B cell (primary cell): ENCODE data around the gene MOB3B. TPM values are rescaled to one million over a fixed set of nuclear protein-coding genes. Genes with fewer than 3 reads are reported as not detected.

ENCODE experiments used
- ATAC-seq: fragments of 200-7000 bp; cut with Tn5 transposase; one replicate; pipeline ENCODE4 v1.10.0; 2021; ENCODE audit warnings: low read depth, mild to moderate bottlenecking, moderate number of reproducible peaks, moderate library complexity
- CTCF ChIA-PET: fragments of 350-600 bp; sonication (Branson Sonifier 250); formaldehyde crosslinking; loops from one replicate; lab custom pipeline; 2021; ENCODE audit warnings: antibody characterized with exemption, inconsistent platforms; lab: Charles Lee
- POLR2A ChIA-PET: fragments of 350-600 bp; sonication (Branson Sonifier 250); formaldehyde crosslinking; loops from one replicate; lab custom pipeline; 2021; ENCODE audit warnings: antibody characterized with exemption; lab: Charles Lee
- DNase-seq: peaks from one replicate; pipeline ENCODE4 v3.0.0; 2013
- H2AFZ ChIP-seq: 2 replicates; pipeline ENCODE4 v1.6.1; 2012; ENCODE audit warnings: mild to moderate bottlenecking, low read depth, low read length; ENCODE audit not compliant: insufficient read depth, poor library complexity, severe bottlenecking
- H3K27ac ChIP-seq, 2 donors: 1 replicate in 1 of 2; 2 replicates in 1 of 2; pipeline ENCODE4 v1.5.1; 2012 to 2013; ENCODE audit warnings: low read length in 2 of 2, mild to moderate bottlenecking in 2 of 2, moderate library complexity in 1 of 2
- H3K27me3 ChIP-seq, 4 experiments: fragments of 200-600 bp in 1 of 4; sonication (generic) in 1 of 4; replicated peaks in 1 of 4; 1 replicate in 2 of 4; 2 replicates in 2 of 4; pipeline versions ENCODE4 v1.6.1 to v1.7.0; 2013 to 2016; ENCODE audit warnings: low read length in 3 of 4, mild to moderate bottlenecking in 2 of 4, mixed read lengths in 1 of 4, moderate library complexity in 1 of 4; ENCODE audit not compliant: insufficient read depth in 4 of 4, control insufficient read depth in 3 of 4; ENCODE audit errors: control extremely low read depth in 1 of 4
- H3K36me3 ChIP-seq, 2 experiments: replicated peaks in 1 of 2; 1 replicate in 1 of 2; 2 replicates in 1 of 2; pipeline versions ENCODE4 v1.6.1 to v1.7.1; 2013; ENCODE audit warnings: low read length in 1 of 2; ENCODE audit not compliant: insufficient read depth in 2 of 2, control insufficient read depth in 1 of 2; ENCODE audit errors: control extremely low read depth in 1 of 2, extremely low read depth in 1 of 2
- H3K4me1 ChIP-seq, 2 donors: fragments of 200-600 bp in 1 of 2; sonication (generic) in 1 of 2; 1 replicate in 1 of 2; 2 replicates in 1 of 2; pipeline versions ENCODE4 v1.5.1 to v1.6.1; 2013 to 2017; ENCODE audit warnings: low read length in 2 of 2; ENCODE audit not compliant: control insufficient read depth in 2 of 2, insufficient read depth in 2 of 2
- H3K4me2 ChIP-seq: replicated peaks from 2 replicates; pipeline ENCODE3; 2012; ENCODE audit warnings: mild to moderate bottlenecking, low read depth, low read length; ENCODE audit not compliant: poor library complexity, severe bottlenecking
- H3K4me3 ChIP-seq, 5 experiments: fragments of 200-600 bp in 1 of 5; sonication (generic) in 1 of 5; 1 replicate in 3 of 5; 2 replicates in 2 of 5; pipeline versions ENCODE4 v1.5.1 to v1.7.0; 2011 to 2016; ENCODE audit warnings: low read length in 4 of 5, mild to moderate bottlenecking in 4 of 5, low read depth in 2 of 5, control low read depth in 1 of 5, moderate library complexity in 1 of 5; ENCODE audit not compliant: insufficient read depth in 1 of 5; ENCODE audit errors: control extremely low read depth in 1 of 5, extremely low read depth in 1 of 5
- H3K79me2 ChIP-seq: fragments of 200-600 bp; sonication (generic); one replicate; pipeline ENCODE4 v1.6.0; 2016; ENCODE audit warnings: low read length; ENCODE audit not compliant: control insufficient read depth, insufficient read depth
- H3K9ac ChIP-seq: fragments of 200-600 bp; sonication (generic); 2 replicates; pipeline ENCODE4 v1.6.1; 2017; ENCODE audit warnings: mild to moderate bottlenecking, low read length, moderate library complexity
- H3K9me3 ChIP-seq, 3 donors: one replicate each; pipeline versions ENCODE4 v1.6.1 to v1.7.1; 2013; ENCODE audit warnings: low read length in 2 of 3; ENCODE audit not compliant: control insufficient read depth in 2 of 3, insufficient read depth in 1 of 3; ENCODE audit errors: control extremely low read depth in 1 of 3
- H4K20me1 ChIP-seq: 2 replicates; pipeline ENCODE4 v1.6.0; 2012; ENCODE audit warnings: mild to moderate bottlenecking, low read length; ENCODE audit not compliant: insufficient read depth, control insufficient read depth, poor library complexity, severe bottlenecking
- H3K27ac Mint-ChIP-seq: one replicate; pipeline ENCODE4 v1.8.0; 2021; ENCODE audit warnings: mixed read lengths
- H3K27me3 Mint-ChIP-seq: one replicate; pipeline ENCODE4 v1.8.0; 2021; ENCODE audit warnings: mixed read lengths
- H3K4me1 Mint-ChIP-seq: one replicate; pipeline ENCODE4 v1.8.0; 2021; ENCODE audit warnings: mixed read lengths
- H3K4me3 Mint-ChIP-seq: one replicate; pipeline ENCODE4 v1.8.0; 2021; ENCODE audit warnings: mixed read lengths
- H3K9me3 Mint-ChIP-seq: one replicate; pipeline ENCODE4 v1.8.0; 2022; ENCODE audit warnings: mixed read lengths; ENCODE audit not compliant: insufficient read depth
- CTCF ChIP-seq: fragments of 200-600 bp; IDR thresholded peaks from one replicate; pipeline ENCODE4 v1.8.0; 2022; ENCODE audit warnings: antibody characterized with exemption, mild to moderate bottlenecking
- EZH2 ChIP-seq: IDR thresholded peaks from 2 replicates; pipeline ENCODE4 v1.6.1; 2012; ENCODE audit warnings: borderline replicate concordance, low read depth, mild to moderate bottlenecking, moderate library complexity, low read length; ENCODE audit not compliant: insufficient read depth, poor library complexity, severe bottlenecking
- WGBS: methylation state at CpG from one replicate; pipeline ENCODE4 v1.1.5; 2013; ENCODE audit warnings: missing lambda C conversion rate; ENCODE audit not compliant: insufficient coverage; 5-methylcytosine and 5-hydroxymethylcytosine counted together
- intact Hi-C: fragments of 100-400 bp; cut with micrococcal nuclease; formaldehyde crosslinking; loops from one replicate; pipeline ENCODE4 v1.10.0; 2022
- polyA plus RNA-seq: library from polyadenylated mRNA; depleted of rRNA; stranded (reverse); fragments of >200 nt; gene quantifications from 2 replicates; pipeline ENCODE4 v1.2.3, GENCODE V29; 2012
- total RNA-seq, 2 donors: library from RNA; stranded (reverse); fragments of 120-200 nt in 1 of 2; gene quantifications; 1 replicate in 1 of 2; 2 replicates in 1 of 2; pipeline versions ENCODE4 v1.2.3 to v1.2.4, GENCODE V29; 2013 to 2022

MOB3B gene
- total and polyA plus RNA-seq, 2 donors (not counting 1 experiment from before 2014, with no cell fraction given), result 7.3 to 7.9 TPM

GRCh38 chr9:27569406-27569805 lies 39.8 kb upstream of the MOB3B start:
- Mint-ChIP-seq H3K4me1 (peaks cover 31% of the 10 kb centered on the region), H3K4me3 (no peak overlapping the region), H3K27me3 (no peaks in the 10 kb centered on the region), H3K27ac (no peak overlapping the region), H3K9me3 (no peaks in the 10 kb centered on the region)
- ChIA-PET CTCF (interaction anchor here (1.9 to 2.0 kb wide), 2 partner anchors 40 to 237 kb away, joined by 6 to 9 read pairs; partner anchors contain the start of gene MOB3B), POLR2A (no interaction called here)
- H3K4me2 ChIP-seq, result no peak overlapping the region
- H4K20me1 ChIP-seq, result no peaks in the 10 kb centered on the region
- WGBS, result no CpG with 5 or more reads among the region's 2 CpGs
- H3K4me3 ChIP-seq, result no peak overlapping the region
- H3K27me3 ChIP-seq, result no peaks in the 10 kb centered on the region
- no peak overlapping the region for H3K9ac ChIP-seq
- H3K9me3 ChIP-seq, result no peaks in the 10 kb centered on the region
- TF ChIP-seq EZH2 (no peak), CTCF (no peak)
- no peak overlapping the region for H2AFZ ChIP-seq
- H3K36me3 ChIP-seq, result no peaks in the 10 kb centered on the region
- no peak overlapping the region for H3K27ac ChIP-seq
- DNase-seq (no peak), ATAC-seq (no peak)
- intact Hi-C loops, result no loop called here
- H3K4me1 ChIP-seq, result peaks cover 27 to 28% of the 10 kb centered on the region in 2 donors
- peaks cover 48% of the 10 kb centered on the region for H3K79me2 ChIP-seq

- H3K27ac Mint-ChIP-seq, result no peak overlapping the region
- H4K20me1 ChIP-seq, result no peaks in the 10 kb centered on the region
- no peaks in the 10 kb centered on the region for H3K27me3 Mint-ChIP-seq
- no peak overlapping the region for H3K27ac ChIP-seq
- H3K9ac ChIP-seq, result no peak overlapping the region
- H3K9me3 ChIP-seq, result no peaks in the 10 kb centered on the region
- WGBS, result no CpG with 5 or more reads among the region's 1 CpG
- no peak overlapping the region for H3K4me3 ChIP-seq
- H3K4me1 ChIP-seq, result peaks cover 20 to 24% of the 10 kb centered on the region in 2 donors
- TF ChIP-seq EZH2 (no peak), CTCF (no peak)
- POLR2A ChIA-PET, result no interaction called here
- CTCF ChIA-PET, result no interaction called here
- H3K79me2 ChIP-seq, result peaks cover 43% of the 10 kb centered on the region
- peaks cover 0 to 5% of the 10 kb centered on the region in 2 experiments for H3K36me3 ChIP-seq
- no peak for DNase-seq
- no peaks in the 10 kb centered on the region for H3K27me3 ChIP-seq
- H3K4me2 ChIP-seq, result no peak overlapping the region
- no peaks in the 10 kb centered on the region for H3K9me3 Mint-ChIP-seq
- no peak overlapping the region for H3K4me3 Mint-ChIP-seq
- intact Hi-C loops, result no loop called here
- H3K4me1 Mint-ChIP-seq, result peaks cover 26% of the 10 kb centered on the region
- no peak overlapping the region for H2AFZ ChIP-seq
- ATAC-seq, result no peak
Measured at GRCh38 chr9:27566118-27566517, 36.5 kb upstream of the MOB3B start.
